ENCODE measurements around the gene SH3GL3.
A peak's percentile ranks its signal among the peaks of the same experiment; 100 is the strongest.

Gene SH3GL3

DNA sequence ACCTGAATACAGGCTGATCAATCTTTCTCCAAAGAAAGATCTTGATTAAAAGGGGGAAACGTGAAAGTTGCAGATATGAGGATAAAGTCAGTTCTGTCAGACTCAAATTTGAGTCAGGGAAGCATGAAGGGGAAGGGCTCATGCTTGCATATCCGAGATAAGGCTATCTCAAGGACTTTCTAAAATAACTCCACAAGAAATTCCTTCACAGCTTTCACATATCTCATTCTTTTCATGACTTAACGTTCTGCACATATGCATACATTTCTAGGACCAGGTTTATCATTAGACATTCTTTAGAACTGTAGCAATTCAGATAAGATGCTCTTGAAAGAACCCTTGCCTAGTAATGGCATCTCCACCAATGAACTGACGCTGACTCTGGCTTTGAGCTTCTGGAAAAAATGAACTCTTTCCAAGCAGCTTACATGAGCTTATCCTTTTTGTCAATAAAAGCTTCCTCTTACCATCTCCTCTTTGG, 15.9 kb downstream of the SH3GL3 start:
- no peak for DNase-seq

- DNase-seq = no peak
Measured at GRCh38 chr15:83470887-83471286, 23.7 kb downstream of the SH3GL3 start.

- DNase-seq = no peak
Measured at GRCh38 chr15:83471307-83471866, 24.2 kb downstream of the SH3GL3 start.

DNA sequence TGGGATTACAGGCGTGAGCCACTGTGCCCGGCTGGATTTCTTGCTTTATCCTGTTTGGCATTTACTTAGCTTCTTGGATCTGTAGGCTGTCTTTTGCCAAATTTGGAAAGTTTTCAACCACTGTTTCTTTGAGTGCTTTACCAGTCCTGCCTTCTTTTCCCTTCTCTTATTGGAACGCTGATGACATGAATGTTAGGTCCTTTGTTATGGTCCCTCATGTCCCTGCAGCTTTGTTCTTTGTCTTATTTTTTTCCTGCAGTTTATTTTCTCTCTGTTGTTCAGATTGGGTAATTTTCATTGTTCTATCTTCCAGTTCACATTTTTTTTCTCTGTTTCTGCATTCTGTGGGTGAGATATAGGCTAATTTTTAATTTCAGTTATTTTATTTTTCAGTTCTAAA, 25.0 kb downstream of the SH3GL3 start:
- no peak for DNase-seq

GRCh38 chr15:83472797-83473196, 25.7 kb downstream of the SH3GL3 start:
- DNase-seq = no peak

- no peak for DNase-seq
Measured at GRCh38 chr15:83474578-83474977, 27.4 kb downstream of the SH3GL3 start.

DNA sequence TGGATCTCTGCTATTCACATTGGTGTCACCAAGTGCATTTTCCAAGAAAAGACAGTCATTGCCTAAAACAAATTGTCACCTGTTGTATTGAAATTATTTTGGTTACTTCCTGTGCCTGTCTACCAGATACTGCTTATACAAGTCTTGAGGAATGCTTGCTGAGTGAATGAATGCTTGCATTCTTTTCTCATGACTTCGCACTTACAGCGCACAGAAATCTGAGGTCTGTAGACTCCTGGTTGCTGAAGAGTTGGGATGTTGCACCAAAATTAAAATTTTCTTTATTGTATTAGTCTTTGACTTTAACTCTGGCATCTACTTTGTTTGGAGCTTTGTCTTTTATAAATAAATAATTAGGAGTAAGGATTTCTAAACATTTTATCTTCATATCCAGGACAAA, 28.4 kb downstream of the SH3GL3 start:
- DNase-seq = peak; percentile 77

- DNase-seq = no peak
Measured at GRCh38 chr15:83476066-83476465, 28.9 kb downstream of the SH3GL3 start.

GRCh38 chr15:83476708-83477107, 29.6 kb downstream of the SH3GL3 start:
- no peak for DNase-seq

GRCh38 chr15:83477172-83477807, 30.1 kb downstream of the SH3GL3 start:
- peak; percentile 58 for DNase-seq

DNA sequence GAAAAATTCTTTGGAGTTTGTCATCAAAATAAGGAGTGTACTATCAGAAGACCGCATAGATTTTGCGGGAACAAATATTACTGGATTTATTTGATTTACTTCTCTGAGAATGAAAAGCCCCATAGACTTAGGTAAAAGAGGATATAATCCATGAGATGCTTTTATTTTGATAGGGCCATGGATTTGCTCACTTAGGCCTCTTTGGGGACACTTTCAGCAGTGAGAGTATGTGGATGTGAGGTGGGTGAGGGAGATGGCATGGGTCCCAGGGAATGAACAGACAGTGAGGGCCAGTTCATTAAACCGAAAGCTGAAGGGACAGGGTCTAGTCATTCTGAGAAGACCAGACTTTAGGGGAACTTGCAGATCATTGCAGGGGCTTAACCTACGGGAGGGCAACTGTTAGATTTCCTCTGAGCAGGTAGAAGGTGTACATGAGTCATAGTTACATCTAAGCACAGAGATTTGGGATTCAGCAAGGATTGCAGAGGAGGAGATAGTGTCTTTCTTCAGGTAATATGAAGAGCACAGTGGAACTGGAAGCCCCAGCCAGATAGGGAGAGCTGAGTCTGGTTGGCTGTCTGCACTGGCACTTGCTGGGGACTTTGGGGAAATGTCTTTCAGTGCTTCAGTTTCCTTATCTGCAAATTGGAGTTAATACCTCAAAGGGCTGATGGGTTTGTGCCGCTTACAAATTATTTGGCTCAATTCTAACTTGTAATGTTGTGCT, 30.8 kb downstream of the SH3GL3 start:
- peak; percentile 4 for DNase-seq

GRCh38 chr15:83483612-83484011, 36.5 kb downstream of the SH3GL3 start:
- DNase-seq = no peak

DNA sequence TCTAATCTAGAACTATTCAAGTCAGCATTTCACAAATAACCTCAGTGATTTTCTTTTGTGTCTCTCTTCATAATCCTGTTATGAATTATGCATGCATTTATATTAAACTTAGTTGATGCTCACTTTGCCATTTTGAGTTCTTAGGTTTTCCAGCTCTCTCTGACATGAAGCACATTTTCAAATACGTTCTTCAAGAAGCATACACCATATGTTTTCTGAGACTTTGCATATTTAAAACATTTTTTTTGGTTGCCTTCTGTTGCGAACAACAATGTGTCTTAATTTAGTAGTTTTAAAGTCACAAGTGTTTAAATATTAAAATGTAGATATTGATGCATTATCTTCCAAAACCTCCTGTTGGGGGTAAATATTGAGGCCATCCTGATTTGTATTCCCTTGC, 37.5 kb downstream of the SH3GL3 start:
- DNase-seq = no peak

GRCh38 chr15:83486363-83486762, 39.2 kb downstream of the SH3GL3 start:
- no peak for DNase-seq

DNA sequence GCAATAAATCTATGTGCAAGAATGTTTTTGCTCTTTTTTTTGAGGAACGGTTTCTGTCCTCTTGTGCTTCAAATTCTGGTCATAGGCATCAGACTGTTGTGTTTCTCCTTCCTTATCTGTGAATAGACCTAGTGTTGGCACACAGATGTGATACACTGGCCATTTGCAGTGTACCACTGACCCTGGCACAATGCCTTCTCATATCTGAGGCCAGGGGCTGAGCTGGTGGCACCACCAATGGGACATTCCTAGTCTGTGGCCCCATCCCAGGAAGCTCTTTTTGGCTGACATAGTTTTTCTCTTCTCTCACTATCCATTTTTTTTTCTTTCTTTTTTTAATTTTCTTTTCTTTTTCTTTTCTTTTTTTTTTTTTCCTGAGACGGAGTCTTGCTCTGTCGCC, 40.4 kb downstream of the SH3GL3 start:
- DNase-seq = no peak

- DNase-seq = no peak
Measured at GRCh38 chr15:83489690-83490089, 42.5 kb downstream of the SH3GL3 start.

GRCh38 chr15:83491486-83491885, 44.3 kb downstream of the SH3GL3 start:
- no peak for DNase-seq

DNA sequence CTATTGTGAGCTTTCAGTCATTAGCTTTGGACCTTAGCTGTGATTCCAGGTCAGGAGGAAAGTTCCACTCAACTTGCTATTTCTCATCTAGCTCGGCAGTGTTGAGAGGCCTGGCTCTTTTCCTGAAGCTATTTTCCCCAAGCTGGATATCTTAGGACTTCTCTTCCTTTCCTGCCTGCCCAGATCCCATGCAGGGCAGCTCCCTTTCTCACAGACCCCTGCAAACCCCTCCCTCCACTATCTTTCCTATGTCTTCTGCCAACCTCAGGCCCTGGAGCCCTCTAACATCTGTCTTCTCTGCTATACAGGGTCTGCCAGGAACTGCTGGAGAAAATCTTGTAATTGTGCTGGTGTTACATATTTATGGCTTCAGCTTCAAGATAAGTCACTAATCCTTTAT, 49.6 kb downstream of the SH3GL3 start:
- DNase-seq = no peak

DNA sequence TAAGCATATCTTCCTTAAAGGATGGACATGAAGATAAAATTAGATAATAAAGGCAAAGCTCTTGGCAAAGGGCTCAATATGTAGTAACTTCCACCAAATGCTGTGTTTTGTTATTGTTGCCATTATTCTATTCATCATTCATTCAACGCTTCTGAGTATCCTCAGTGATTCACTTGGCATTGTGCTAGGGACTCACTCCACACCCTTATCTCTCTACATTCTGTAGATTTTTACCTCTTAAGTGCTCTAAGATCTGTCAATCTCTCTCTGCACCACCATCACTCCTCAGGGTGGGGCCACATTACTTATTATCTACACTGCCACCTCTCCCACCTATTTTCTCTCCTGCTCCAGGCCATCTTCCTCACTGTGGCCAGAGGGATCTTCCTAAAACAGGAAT, 51.2 kb downstream of the SH3GL3 start:
- no peak for DNase-seq

- DNase-seq = no peak
Measured at GRCh38 chr15:83498801-83499200, 51.7 kb downstream of the SH3GL3 start.

GRCh38 chr15:83499476-83499875, 52.3 kb downstream of the SH3GL3 start:
- DNase-seq = no peak

- no peak for DNase-seq
Measured at GRCh38 chr15:83503595-83504364, 56.6 kb downstream of the SH3GL3 start.

- DNase-seq = peak; percentile 41
Measured at GRCh38 chr15:83504365-83504764, 57.2 kb downstream of the SH3GL3 start.

Data from fibroblast of skin of scalp (primary cell).